ENCODE results near the gene NADSYN1.
"Not testable (repeated sequence)": the region's sequence is repeated elsewhere in the genome, so short reads cannot be mapped to it uniquely, and the experiment has no call there.

Gene NADSYN1

GRCh38 chr11:71495286-71496230, 42.6 kb downstream of the NADSYN1 start:
- no peak for DNase-seq

DNA sequence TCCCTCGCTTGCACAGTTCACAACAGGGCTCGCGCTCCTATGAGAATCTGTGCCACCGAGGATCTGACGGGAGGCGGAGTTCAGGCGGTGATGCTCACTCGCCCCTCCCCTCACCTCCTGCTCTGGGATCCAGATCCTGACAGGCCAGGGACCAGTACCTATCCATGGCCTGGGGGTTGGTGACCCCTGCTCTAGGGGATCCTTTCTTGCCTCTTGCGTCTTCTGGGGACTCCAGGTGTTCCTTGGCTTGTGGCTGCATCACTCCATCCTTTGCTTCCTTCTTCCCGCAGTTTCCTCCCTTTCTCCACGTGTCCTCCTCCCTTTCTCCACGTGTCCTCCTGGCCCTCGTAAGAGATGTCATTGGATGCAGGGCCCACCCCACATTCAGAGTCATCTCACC, 43.4 kb downstream of the NADSYN1 start:
- DNase-seq, result no peak

DNA sequence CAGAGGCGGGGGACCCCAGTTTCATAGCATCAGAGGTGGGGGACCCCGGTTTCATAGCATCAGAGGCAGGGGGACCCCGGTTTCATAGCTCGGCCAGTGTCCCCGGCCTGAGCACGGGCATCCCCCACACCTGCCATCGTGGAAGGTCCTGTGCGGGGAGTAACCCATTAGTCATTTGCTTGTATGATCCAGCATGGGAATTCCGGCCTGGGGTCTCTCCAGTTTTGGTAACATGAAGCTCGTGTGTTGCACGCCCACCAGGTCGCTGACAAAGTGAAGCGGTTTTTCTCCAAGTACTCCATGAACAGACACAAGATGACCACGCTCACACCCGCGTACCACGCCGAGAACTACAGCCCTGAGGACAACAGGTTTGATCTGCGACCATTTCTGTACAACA, 45.1 kb downstream of the NADSYN1 start:
- no peak for DNase-seq

- DNase-seq, result no peak
These were observed 46.1 kb downstream of the NADSYN1 start for GRCh38 chr11:71499125-71499524.

GRCh38 chr11:71499546-71499945, 46.5 kb downstream of the NADSYN1 start:
- DNase-seq, result no peak

GRCh38 chr11:71500601-71501021, 47.6 kb downstream of the NADSYN1 start:
- no peak for DNase-seq

DNA sequence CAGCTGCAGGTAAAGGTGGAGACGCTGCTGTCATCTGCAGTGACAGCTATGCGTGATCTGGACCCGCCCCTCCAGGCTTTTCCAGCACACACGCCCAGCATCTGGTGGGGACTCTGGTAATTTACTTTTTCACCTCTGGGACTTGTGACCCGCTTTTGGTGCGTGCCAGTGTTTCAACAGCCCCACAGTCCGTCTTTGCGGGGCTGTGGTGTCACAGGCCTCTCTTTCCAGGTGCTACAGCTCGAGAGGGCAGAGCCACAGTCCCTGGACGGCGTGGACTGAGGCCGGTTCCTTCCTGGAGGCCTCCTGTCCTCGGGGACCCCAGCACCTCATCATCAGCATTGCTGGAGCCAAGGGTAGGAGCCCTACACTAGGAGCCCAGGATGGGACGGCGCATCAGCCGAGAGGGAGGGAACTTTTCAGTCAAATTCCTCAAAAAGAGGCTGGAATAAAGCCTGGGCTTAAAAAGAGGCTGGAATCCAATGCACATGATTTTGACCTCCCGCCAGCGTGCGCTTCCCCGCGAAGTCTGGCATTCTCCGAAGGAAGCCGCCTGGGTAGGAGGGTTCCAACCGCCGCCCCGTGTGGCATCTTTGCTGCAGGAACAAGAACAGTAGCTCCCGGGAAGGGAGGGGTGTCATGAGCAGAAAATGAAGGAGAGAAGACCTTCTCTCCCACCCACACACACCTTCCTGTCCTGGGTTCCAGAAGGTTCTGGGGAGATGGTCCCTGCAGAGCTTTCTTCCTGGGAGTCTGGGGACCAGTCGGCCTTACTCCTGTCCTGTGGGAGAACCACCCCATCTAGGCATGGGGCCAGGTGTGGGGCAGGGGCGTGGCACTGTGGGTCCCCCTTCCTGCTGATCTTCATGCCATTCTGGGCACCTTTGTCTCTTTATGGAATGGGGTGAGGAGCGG, 48.3 kb downstream of the NADSYN1 start:
- DNase-seq, result no peak

- no peak for DNase-seq
These were observed 49.0 kb downstream of the NADSYN1 start for GRCh38 chr11:71502026-71502425.

DNA sequence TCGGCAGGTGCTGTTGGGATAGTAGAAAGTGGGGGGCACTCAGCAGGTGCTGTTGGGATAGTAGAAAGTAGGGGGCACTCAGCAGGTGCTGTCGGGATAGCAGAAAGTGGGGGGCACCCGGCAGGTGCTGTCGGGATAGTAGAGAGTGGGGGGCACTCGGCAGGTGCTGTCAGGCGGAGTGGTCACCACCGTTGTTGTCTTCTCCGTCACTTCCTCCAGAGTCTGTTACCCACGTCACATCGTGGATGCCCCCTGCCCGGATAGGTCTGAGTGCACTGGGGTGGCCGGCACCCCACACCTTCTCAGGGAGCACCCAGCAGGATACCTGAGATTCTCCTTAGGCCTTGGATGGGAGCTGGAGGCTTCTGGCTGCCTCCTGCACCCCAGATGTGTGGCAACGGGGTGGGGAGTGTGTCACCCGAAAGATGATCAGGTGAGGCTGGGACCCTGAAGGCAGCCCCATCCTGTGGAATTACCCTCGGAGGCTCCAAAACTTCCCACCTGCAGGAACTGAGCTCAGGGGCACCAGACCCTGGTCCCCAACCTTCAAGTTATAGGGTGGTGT, 50.0 kb downstream of the NADSYN1 start:
- DNase-seq, result no peak

DNA sequence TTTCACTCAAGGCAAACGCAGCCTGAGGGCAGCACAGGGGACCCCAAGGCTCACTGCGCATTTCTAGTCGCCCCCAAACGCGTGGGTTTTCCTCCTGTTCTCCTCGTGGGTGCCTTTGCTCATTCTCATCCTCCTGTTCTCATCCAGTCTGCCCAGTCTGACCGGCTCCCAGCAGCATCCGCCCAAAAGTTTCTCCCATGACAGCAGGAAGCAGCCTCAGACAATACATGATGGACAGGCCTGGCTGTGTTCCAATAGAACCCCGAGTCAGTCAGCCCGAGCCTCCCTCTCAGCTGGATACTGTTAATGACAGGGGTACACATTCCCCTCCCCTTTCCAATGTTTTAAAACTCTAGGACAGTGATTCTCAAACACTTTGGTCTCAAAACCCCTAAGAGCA, 51.5 kb downstream of the NADSYN1 start:
- DNase-seq, result no peak

DNA sequence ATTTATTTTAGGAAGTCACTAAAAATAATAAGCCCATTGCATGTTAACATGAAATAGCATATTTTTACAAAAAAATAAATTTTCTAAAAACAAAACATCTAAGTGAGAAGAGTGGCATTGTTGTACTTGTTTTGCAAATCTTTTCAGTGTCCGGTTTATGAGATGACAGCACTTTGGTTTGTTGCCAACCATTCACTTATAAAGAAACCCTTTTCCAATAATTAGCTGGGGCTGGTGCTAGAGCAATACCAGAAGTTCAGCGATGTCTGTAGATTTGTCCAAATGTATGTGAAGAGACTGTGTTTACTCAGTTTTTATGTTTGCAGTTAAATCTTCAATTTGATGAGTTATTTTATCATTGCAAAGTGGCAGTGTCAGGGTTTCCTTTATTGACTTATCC, 52.0 kb downstream of the NADSYN1 start:
- no peak for DNase-seq

DNA sequence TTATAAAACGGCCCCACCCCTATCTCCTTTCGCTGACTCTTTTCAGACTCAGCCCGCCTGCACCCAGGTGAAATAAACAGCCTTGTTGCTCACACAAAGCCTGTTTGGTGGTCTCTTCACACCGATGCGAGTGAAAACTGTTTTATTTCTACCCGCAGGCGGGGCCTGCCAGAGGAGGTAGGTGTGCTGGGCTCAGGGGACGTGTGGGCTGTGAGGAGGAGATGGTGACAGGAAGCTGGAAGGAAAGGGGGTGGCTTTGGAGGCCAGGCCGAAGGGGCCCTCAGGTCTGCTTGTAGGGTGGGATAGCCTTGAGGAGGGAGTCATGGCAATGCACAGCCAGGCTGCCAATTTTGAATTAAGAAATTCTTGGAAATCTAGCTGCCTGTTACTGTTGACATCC, 52.8 kb downstream of the NADSYN1 start:
- no peak for DNase-seq

GRCh38 chr11:71507102-71507501, 54.1 kb downstream of the NADSYN1 start:
- DNase-seq, result no peak

DNA sequence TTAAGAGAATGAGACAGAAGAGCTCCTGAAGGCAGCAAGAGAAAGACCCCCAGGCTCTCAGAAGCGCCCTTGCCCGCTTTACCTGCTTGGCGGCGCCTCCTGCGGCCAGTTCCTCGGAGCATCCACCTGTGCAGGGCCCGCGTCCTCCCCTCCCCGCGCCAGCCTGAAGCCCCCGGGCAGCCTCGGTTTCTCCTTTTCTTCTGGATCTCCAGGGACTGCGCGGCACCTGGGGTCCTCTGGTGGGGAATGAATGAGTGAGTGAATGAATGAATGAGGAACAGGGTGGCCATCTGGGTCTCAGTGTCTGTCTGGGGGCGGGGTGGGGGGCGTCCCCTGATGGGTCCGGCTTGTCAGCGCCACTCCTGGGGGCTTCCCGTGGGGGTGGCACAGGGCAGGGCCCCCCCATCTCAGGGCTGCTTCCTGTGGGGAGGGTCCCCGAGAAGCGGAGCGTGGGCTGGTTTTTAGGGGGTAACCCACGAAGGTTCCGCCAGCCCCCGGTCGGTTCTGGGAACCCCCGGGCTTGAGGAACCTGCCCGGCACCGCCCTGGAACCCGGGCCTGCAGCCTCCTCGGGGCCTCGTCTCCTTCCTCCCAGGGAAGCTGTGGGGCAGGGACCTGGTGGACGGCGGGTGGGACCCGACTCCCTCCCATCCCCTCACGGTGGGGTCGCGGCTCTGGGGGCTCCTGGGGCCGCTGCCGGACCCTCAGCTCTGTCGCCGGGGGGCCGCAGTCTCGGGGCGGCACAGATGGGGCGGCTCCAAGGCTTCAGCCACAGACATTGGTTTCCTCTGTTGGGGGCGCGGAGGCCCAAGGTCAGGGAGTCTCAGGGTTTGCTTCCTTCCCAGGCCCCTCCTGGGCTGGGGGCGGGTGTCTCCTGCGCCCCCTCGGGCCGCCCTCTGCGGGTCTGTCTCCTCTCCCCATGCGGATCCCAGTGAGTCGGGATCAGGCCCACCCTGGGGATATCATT, 65.8 kb downstream of the NADSYN1 start:
- no peak for DNase-seq

DNA sequence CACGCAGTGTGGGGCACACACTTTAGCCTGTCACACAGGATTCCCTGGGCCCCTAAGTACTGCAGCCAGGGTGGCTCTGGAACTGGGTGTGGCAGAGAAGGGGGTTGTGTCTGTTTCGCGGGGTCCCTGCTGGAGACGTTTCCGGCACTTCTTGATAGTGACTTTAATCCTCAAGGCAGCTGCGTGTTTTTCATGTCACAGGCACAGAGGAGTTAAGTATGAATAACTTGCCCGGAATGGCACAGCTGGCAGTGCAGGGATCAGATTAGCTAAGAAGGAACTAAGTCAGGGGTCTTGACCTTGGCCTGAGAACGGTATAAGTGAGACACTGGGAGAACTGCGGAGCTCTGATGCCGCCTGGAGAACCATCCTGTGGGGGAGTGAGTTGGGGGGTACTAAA, 66.5 kb downstream of the NADSYN1 start:
- no peak for DNase-seq

DNA sequence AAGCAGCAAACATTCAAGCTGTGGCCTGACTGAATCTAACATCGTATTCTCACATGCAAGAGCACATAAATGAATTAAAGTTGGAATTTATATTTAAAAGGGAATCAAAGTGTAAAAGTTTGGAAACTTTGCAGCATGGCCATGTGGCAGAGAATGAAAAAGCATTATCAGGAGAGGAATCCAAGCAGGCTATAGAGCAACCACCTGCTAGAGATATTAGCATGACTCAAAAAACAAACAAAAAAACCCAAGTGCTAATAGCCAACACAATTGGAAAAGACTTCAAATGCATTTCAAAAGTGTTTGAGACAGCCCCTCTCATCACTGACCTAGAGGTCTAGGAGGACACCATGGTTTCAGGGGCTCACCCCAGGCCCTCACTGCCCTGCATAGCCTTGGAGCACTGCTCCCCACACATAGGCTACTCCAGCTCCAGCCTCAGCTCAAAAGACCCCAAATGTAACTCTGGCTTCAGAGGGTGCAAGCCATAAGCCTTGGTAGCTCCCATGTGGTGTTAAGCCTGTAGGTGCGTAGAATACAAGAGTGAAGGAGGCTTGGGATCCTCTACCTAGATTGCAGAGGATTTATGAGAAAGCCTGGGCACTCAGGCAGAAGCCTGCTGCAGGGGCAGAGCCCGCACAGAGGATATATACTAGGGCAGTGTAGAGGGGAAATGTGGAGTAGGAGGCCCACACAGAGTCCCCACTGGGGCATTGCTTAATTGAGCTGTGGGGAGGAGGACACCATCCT, 72.4 kb downstream of the NADSYN1 start:
- no peak for DNase-seq

DNA sequence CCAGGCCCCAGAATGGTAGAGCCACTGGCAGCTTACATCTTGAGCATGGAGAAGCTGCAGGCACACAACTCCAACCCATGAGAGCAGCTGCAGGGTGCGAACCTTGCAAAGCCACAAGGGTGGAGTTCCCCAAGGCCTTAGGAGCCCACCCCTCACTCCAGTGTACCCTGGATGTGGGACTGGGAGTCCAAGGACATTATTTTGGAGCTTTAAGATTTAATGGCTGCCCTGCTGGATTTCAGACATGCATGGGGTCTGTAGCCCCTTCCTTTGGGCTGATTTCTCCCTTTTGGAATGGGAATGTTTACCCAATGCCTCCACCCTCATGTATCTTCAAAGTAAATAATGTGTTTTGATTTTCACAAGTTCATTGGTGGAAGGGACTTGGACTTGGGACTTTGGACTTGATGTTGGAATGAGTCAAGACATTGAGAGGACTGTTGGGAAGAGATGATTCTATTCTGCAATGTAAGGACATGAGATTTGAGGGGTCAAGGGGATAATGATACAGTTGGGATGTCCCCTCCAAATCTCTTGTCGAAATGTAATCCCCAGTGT, 73.0 kb downstream of the NADSYN1 start:
- DNase-seq, result no peak

- not testable (repeated sequence) for DNase-seq
These were observed 74.0 kb downstream of the NADSYN1 start, which contains the start of gene KRTAP5-7 for GRCh38 chr11:71526796-71527575. KRTAP5-7 (plus strand) TSS chr11:71527267; CDS start chr11:71527301, 34 bp downstream.

DNA sequence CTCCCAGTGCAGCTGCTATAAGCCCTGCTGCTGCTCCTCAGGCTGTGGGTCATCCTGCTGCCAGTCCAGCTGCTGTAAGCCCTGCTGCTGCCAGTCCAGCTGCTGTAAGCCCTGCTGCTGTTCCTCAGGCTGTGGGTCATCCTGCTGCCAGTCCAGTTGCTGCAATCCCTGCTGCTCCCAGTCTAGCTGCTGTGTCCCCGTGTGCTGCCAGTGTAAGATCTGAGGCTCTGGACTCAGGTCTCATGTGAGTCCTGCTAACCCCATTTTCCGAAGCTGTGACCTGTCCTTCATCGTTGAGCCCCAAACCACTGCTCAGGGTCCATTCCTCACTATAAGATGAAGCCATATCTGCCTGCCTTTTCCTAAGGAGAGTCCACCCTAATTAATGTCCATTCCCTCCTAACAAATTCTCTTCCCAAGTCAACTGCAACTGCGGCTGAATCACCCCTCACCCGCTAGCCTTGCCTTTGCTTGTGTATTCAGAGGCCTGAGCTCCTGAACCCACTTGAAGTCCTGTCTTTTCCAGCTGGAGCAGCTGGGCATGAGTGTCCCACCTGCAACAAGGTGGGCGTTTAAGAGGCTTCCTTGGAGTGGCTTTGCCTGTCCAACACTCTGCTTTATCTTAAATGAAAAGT, 74.7 kb downstream of the NADSYN1 start:
- DNase-seq, result no peak

- no peak for DNase-seq
These were observed 77.6 kb downstream of the NADSYN1 start for GRCh38 chr11:71530602-71531001.

Measured in stimulated activated CD8-positive, alpha-beta memory T cell treated with anti-CD3 and anti-CD28 coated beads, Interleukin-4, amount 100 ng/mL, for 48 hours (primary cell).